ENCODE results near the gene CKAP4.

DNA sequence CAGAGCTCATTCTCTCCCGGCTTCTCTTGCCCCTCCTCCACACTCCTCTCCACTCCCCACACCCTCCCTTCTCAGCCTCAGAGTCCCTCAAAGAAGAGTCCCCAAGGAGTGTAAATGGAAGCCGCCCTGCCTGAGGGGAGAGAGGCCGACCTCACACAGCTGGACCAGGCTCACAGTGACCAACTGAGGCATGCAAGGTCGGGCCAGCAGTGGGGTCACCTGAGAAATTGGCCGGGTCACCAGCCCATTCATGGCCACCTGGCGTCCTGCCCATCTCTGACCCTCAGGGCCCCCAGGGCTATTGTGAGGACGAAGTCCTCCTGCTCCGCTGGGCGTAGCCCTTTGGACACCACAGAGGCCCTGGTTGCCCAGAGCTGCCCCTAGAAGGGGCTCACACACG, 59.6 kb downstream of the CKAP4 start:
- no peak for TF ChIP-seq CTCF (IDR thresholded peaks at IDR 0.05; ENCODE audit: insufficient read depth, low read length, poor library complexity, severe bottlenecking)
- TF ChIP-seq EZH2phosphoT487 (conservative IDR thresholded peaks at IDR 0.05; ENCODE audit: low read length): no peak

Data from SU-DHL-6 (cell line).